GM13976 (cell line): ENCODE measurements around the gene TENM3.

ENCODE experiments used
- DNase-seq: peaks from one replicate; pipeline ENCODE4 v3.0.0; 2012; ENCODE audit warnings: low spot score
- in situ Hi-C: fragments of 300-500 bp; cut with MboI; formaldehyde crosslinking; loops from one replicate; pipeline ENCODE4 v1.12.0; 2022; ENCODE audit warnings: low sequenced_read_pairs, mixed read lengths, inconsistent platforms; ENCODE audit not compliant: unreplicated experiment
- TF ChIP-seq, protein P1 (sequence below): IDR thresholded peaks from 2 replicates; pipeline ENCODE4 v1.5.1; 2012; ENCODE audit warnings: borderline replicate concordance, mild to moderate bottlenecking; ENCODE audit not compliant: insufficient read depth; ENCODE audit errors: extremely low read depth, missing control alignments, control extremely low read depth

Gene TENM3

GRCh38 chr4:182582245-182582644, 339.0 kb downstream of the TENM3 start:
- in situ Hi-C loops, result no loop called here
- TF ChIP-seq, protein P1, sequence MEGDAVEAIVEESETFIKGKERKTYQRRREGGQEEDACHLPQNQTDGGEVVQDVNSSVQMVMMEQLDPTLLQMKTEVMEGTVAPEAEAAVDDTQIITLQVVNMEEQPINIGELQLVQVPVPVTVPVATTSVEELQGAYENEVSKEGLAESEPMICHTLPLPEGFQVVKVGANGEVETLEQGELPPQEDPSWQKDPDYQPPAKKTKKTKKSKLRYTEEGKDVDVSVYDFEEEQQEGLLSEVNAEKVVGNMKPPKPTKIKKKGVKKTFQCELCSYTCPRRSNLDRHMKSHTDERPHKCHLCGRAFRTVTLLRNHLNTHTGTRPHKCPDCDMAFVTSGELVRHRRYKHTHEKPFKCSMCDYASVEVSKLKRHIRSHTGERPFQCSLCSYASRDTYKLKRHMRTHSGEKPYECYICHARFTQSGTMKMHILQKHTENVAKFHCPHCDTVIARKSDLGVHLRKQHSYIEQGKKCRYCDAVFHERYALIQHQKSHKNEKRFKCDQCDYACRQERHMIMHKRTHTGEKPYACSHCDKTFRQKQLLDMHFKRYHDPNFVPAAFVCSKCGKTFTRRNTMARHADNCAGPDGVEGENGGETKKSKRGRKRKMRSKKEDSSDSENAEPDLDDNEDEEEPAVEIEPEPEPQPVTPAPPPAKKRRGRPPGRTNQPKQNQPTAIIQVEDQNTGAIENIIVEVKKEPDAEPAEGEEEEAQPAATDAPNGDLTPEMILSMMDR, result no peak
- no peak for DNase-seq

DNA sequence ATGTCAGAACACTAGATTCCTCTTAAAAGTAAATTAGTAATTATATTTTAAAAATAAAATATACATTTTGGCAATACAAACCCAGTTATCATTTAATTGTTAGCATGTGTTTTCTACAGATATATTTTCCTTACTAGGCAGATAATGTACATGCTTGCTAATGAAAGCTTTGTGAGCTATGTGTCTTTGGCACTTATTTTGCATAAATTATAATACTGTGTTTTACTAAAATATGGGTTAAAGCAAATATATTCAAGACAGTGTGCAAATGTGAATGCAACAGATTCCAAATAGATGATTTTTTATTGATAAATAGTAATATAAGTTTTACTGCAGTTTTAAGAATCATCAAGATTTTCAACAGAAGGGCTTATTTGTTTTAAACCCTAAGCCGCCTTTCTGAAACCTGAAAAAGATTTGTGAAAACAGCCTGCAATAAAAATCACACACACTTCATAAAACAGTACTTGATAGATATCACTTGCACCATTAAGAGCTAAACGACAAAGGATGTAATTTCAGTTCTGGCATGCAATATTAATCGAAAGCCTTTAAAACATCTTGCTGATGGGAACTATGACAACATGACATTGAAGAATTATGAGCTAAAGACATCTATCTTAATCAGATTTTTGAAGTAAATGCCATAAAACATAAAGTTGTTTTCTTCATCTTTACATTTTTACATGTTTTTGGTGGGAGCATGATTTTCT, 340.7 kb downstream of the TENM3 start:
- no peak for DNase-seq
- in situ Hi-C loops, result no loop called here
- TF ChIP-seq, protein P1, result no peak

DNA sequence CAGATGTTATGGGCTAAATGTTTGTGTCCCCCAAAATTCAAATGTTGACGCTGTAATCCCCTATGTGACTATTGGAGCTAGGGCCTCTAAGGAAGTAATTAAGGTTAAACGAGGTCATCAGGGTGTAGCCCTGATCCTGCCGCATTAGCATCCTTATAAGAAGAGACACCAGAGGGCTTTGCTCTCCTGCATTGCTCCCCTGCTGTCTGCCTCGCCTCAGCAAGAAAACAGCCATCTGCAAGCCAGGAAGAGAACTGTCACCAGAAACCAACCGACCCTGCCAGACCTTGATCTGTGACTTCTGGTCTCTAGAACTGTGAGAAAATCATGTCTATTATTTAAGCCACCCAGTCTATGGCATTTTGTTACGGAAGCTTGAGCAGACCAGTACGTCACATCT, 342.1 kb downstream of the TENM3 start:
- no peak for DNase-seq
- in situ Hi-C loops, result no loop called here
- TF ChIP-seq, protein P1, result no peak

DNA sequence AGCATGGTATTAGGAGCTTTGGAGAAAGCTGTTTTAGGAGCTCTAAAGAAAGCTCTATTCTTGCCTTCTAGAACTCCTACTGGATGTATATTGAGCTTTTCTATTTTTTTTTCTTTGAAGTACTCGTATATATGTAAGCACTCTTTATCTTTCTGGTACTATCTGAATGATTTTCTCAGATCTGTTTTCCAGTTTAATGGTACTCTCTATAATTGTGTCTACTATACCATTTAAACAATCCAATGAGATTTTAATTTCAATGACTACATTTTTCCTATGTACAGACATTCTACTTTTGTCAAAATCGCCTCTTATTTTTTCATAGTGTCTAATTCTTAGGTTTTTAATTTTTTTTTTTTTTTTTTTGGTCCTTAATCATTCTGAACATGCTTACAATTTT, 345.9 kb downstream of the TENM3 start:
- no peak for DNase-seq
- TF ChIP-seq, protein P1, result no peak
- in situ Hi-C loops, result no loop called here

DNA sequence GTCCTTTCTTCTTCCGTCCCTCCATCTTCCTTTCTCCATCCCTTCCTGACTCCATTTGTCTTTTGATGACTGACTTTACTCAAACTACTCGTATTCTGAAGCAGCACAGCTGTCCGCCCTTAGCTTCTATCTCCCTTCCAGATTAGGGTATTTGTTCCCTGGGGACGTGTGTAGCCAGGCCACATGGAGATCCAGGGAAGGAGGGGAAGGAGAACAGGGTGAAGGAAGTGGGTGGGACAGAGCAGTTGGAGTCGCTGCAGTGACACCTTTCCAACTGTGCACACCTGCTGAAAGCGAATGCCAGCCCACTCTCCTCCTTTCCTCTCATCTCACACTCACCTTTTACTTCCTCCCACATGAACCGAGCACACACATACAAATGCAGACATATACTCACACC, 350.2 kb downstream of the TENM3 start:
- in situ Hi-C loops, result no loop called here
- DNase-seq, result no peak
- TF ChIP-seq, protein P1, result no peak

DNA sequence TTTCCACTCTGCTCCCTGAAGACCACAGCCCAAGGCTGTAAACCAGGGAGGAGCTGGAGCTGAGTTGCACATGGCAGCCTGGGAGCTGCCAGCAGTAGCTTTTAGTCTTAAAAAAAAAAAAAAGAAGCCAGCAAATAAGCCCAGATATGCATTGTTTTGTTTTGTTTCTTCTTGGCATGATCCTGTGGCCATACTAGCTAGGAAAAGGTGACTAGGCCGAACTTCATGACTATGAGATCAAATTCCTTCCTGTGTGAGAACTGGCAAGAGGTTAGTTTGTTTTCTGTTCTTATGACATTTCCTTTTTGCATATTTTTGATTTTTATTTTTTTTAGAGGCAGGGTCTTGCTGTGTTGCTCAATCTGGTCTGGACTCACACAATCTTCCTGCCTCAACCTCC, 350.7 kb downstream of the TENM3 start:
- TF ChIP-seq, protein P1, result no peak
- in situ Hi-C loops, result no loop called here
- DNase-seq, result no peak
